GM23248 (cell line): ENCODE results near the gene CEMIP. TPM values are rescaled to one million over a fixed set of nuclear protein-coding genes. Genes with fewer than 3 reads are reported as not detected.
A peak's percentile ranks its signal among the peaks of the same experiment; 100 is the strongest.

Experiments used
- DNase-seq: peaks from one replicate; pipeline ENCODE4 v3.0.0-alpha.2; 2015
- H2AFZ ChIP-seq: fragments of 200-600 bp; sonication (generic); 2 replicates; pipeline ENCODE4 v1.6.1; 2016; ENCODE audit warnings: antibody characterized with exemption
- H3F3A ChIP-seq: fragments of 200-600 bp; sonication (generic); 2 replicates; pipeline ENCODE4 v1.6.1; 2016; ENCODE audit warnings: mild to moderate bottlenecking, antibody characterized with exemption, mixed run types; ENCODE audit not compliant: insufficient read depth
- H3K27ac ChIP-seq: fragments of 200-600 bp; sonication (generic); 2 replicates; pipeline ENCODE4 v1.5.1; 2016; ENCODE audit warnings: mild to moderate bottlenecking
- H3K27me3 ChIP-seq: fragments of 200-600 bp; sonication (generic); replicated peaks from 2 replicates; pipeline ENCODE4 v1.6.1; 2016; ENCODE audit warnings: mild to moderate bottlenecking; ENCODE audit not compliant: insufficient read depth
- H3K36me3 ChIP-seq: fragments of 200-600 bp; sonication (generic); 2 replicates; pipeline ENCODE4 v1.6.1; 2016; ENCODE audit warnings: low read depth, mild to moderate bottlenecking
- H3K4me1 ChIP-seq: fragments of 200-600 bp; sonication (generic); 2 replicates; pipeline ENCODE4 v1.6.1; 2016; ENCODE audit warnings: mild to moderate bottlenecking; ENCODE audit not compliant: insufficient read depth
- H3K4me2 ChIP-seq: fragments of 200-600 bp; sonication (generic); one replicate; pipeline ENCODE4 v1.6.1; 2016; ENCODE audit warnings: mild to moderate bottlenecking; ENCODE audit not compliant: unreplicated experiment
- H3K4me3 ChIP-seq: fragments of 200-600 bp; sonication (generic); 2 replicates; pipeline ENCODE4 v1.5.1; 2016; ENCODE audit warnings: mild to moderate bottlenecking
- H3K79me2 ChIP-seq: fragments of 200-600 bp; sonication (generic); 2 replicates; pipeline ENCODE4 v1.6.1; 2016; ENCODE audit warnings: mild to moderate bottlenecking; ENCODE audit not compliant: insufficient read depth
- H3K9ac ChIP-seq: fragments of 200-600 bp; sonication (generic); 2 replicates; pipeline ENCODE4 v1.6.1; 2016; ENCODE audit warnings: mild to moderate bottlenecking
- H3K9me2 ChIP-seq: fragments of 200-600 bp; sonication (generic); 2 replicates; pipeline ENCODE4 v1.6.1; 2016; ENCODE audit warnings: mixed run types, mild to moderate bottlenecking, moderate library complexity; ENCODE audit not compliant: insufficient read depth
- H3K9me3 ChIP-seq: fragments of 200-600 bp; sonication (generic); one replicate; pipeline ENCODE4 v1.6.1; 2017; ENCODE audit warnings: low read depth
- H4K20me1 ChIP-seq: fragments of 200-600 bp; sonication (generic); 2 replicates; pipeline ENCODE4 v1.6.0; 2016; ENCODE audit not compliant: insufficient read depth
- EZH2 ChIP-seq: fragments of 200-600 bp; sonication (generic); IDR thresholded peaks from 2 replicates; pipeline ENCODE4 v1.6.1; 2018; ENCODE audit warnings: antibody characterized with exemption, mild to moderate bottlenecking; ENCODE audit not compliant: insufficient read depth, poor library complexity, severe bottlenecking
- EZH2phosphoT487 ChIP-seq: fragments of 200-600 bp; sonication (generic); IDR thresholded peaks from 2 replicates; pipeline ENCODE4 v1.6.1; 2018; ENCODE audit warnings: antibody characterized with exemption, moderate library complexity, mild to moderate bottlenecking, low read depth; ENCODE audit not compliant: insufficient read depth
- WGBS, 2 experiments: methylation state at CpG; one replicate each; pipeline ENCODE4 v1.1.6; 2015 to 2017; ENCODE audit warnings: low lambda C conversion rate in 2 of 2, low coverage in 1 of 2; ENCODE audit errors: missing lambda C conversion rate in 2 of 2; 5-methylcytosine and 5-hydroxymethylcytosine counted together
- in situ Hi-C: fragments of 300-500 bp; cut with MboI; formaldehyde crosslinking; loops from 2 replicates; pipeline ENCODE4 v1.15.0; 2020
- polyA plus RNA-seq: library from polyadenylated mRNA; unstranded; fragments of >200 nt; fragmentation: Nextera tagmentation; extraction: Ambion mirVana; gene quantifications from 2 replicates; pipeline ENCODE4 v1.2.1, GENCODE V29; 2016
- total RNA-seq: library from RNA; depleted of rRNA; stranded (reverse); fragments of >200 nt; shearing (Covaris generic); gene quantifications from 2 replicates; pipeline ENCODE4 v1.2.3, GENCODE V29; 2014

CEMIP gene
- total and polyA plus RNA-seq, 2 experiments from 2014 or later = 134 to 213 TPM

DNA sequence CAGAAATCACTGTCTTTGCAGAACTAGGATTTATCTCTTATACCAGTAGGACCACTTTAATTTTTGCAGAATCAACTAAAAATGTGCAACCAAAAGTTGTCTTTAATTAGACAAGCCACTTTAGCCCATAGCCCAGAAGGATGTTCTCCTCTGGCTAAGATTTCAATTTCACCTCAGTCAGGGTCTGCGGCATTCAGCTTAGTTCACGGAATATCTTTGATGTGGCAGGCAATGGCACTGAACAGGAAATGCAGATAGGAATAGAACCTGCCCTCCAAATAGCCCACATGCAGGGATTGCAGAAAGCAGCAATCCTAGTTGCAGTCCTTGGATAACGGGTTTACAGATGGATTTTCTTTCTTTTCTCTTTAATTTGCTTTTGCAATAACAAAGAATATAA, 109.7 kb downstream of the CEMIP start:
- WGBS, 2 experiments = 95% methylated on average over 3 of the region's 3 CpGs
- no peak overlapping the region for H3K4me2 ChIP-seq
- H3K79me2 ChIP-seq = no peaks in the 10 kb centered on the region
- H3F3A ChIP-seq = peaks cover 94% of the 10 kb centered on the region
- DNase-seq = no peak
- no peak overlapping the region for H3K27ac ChIP-seq
- H3K36me3 ChIP-seq = peaks cover 71% of the 10 kb centered on the region
- no peak overlapping the region for H2AFZ ChIP-seq
- no peaks in the 10 kb centered on the region for H3K9me2 ChIP-seq
- H3K9ac ChIP-seq = no peak overlapping the region
- TF ChIP-seq EZH2phosphoT487 = no peak
- no peak for TF ChIP-seq EZH2
- no peaks in the 10 kb centered on the region for H3K9me3 ChIP-seq
- H4K20me1 ChIP-seq = no peaks in the 10 kb centered on the region
- in situ Hi-C loops = no loop called here
- H3K4me1 ChIP-seq = peaks cover 18% of the 10 kb centered on the region
- no peak overlapping the region for H3K4me3 ChIP-seq
- no peaks in the 10 kb centered on the region for H3K27me3 ChIP-seq

DNA sequence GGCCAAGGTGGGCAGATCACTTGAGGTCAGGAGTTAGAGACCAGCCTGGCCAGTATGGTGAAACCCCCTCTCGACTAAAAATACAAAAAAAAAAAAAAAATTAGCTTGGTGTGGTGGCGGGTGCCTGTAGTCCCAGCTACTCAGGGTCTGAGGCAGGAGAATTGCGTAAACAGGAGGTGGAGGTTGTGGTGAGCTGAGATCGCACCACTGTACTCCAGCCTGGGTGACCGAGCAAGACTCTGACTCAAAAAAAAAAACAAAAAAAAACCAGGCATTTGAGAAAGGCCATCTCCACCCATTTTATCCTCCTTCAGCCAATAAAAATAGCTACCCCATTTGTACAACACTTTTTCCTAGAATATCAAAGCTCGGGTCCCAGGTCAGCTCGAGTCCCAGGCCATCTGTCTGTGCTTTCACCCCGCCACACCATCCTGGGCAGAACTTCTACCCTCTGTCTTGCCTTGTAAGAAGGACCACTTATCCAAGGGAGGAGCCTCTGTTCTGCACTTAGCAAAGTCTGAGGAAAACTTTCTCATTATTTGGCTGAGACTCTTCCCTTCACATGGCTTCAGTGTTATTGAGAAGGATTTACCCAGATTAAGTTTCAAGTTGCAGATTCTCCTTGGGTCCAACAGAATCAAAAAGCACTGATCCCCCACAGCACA, 111.3 kb downstream of the CEMIP start:
- H3K36me3 ChIP-seq = peaks cover 66% of the 10 kb centered on the region
- peaks cover 92% of the 10 kb centered on the region for H3F3A ChIP-seq
- H3K27ac ChIP-seq = peak overlapping the region; percentile 43
- TF ChIP-seq EZH2 (no peak), EZH2phosphoT487 (no peak)
- no peaks in the 10 kb centered on the region for H4K20me1 ChIP-seq
- WGBS, 2 experiments = 34 to 41% methylated on average over 8 of the region's 8 CpGs
- H3K4me1 ChIP-seq = peaks cover 21% of the 10 kb centered on the region
- no peak overlapping the region for H3K4me3 ChIP-seq
- no peak overlapping the region for H3K9ac ChIP-seq
- H3K9me2 ChIP-seq = no peaks in the 10 kb centered on the region
- H2AFZ ChIP-seq = no peak overlapping the region
- no peak overlapping the region for H3K4me2 ChIP-seq
- H3K9me3 ChIP-seq = no peaks in the 10 kb centered on the region
- peak; percentile 51 for DNase-seq
- H3K27me3 ChIP-seq = no peaks in the 10 kb centered on the region
- no peaks in the 10 kb centered on the region for H3K79me2 ChIP-seq
- in situ Hi-C loops = no loop called here

DNA sequence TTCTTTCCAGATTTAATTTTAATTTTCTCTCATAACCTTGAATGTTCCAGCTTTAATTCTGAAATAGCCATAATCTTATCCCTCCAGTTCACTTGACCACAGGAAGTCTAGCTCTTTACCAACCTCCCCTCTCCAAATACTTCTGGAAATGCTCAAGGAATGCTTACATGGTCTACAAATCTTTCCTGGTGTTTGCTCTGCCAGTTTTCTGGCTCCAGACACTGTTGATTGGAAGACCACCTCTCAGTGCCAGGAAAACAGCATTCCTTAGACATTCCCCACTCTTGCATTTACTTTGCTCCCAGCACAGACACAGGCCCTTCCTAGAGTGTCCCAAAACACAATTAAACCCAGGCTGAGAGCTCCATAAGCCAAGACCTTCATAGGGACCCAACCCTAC, 111.8 kb downstream of the CEMIP start:
- TF ChIP-seq EZH2phosphoT487 (no peak), EZH2 (no peak)
- Histone ChIP-seq H3F3A (peaks cover 92% of the 10 kb centered on the region), H3K27me3 (no peaks in the 10 kb centered on the region), H2AFZ (no peak overlapping the region), H3K9me3 (no peaks in the 10 kb centered on the region), H3K79me2 (no peaks in the 10 kb centered on the region), H3K4me1 (peaks cover 21% of the 10 kb centered on the region), H3K9ac (no peak overlapping the region), H4K20me1 (no peaks in the 10 kb centered on the region), H3K27ac (peak overlapping the region; percentile 43; the same call in 1 of the 2 replicates), H3K9me2 (no peaks in the 10 kb centered on the region), H3K36me3 (peaks cover 66% of the 10 kb centered on the region), H3K4me2 (peak overlapping the region; percentile 7), H3K4me3 (no peak overlapping the region)
- in situ Hi-C loops = no loop called here
- DNase-seq = no peak

DNA sequence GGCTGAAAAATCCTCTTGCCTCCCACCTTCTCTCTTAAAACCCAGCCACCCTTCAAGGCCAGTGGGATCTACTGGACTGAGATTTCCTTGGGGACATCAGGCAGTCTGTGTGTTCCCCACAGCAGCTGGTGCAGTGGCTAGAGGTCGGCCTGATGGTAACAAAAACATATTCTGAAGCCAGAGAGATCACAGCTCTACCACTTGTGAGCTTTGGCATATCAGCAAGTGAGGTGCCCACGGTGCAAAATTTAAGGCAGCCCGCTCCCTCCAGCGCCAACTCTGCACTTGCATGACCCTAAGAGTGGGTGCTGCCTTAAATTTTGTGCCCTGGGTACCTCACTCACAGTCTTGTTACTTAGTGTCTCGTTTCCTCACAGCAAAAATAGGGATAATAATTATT, 113.2 kb downstream of the CEMIP start:
- Histone ChIP-seq H3K79me2 (no peaks in the 10 kb centered on the region), H2AFZ (no peak overlapping the region), H3K9me2 (no peaks in the 10 kb centered on the region), H3K36me3 (peaks cover 66% of the 10 kb centered on the region), H3K4me1 (peaks cover 21% of the 10 kb centered on the region), H4K20me1 (no peaks in the 10 kb centered on the region), H3K9ac (no peak overlapping the region), H3F3A (peaks cover 93% of the 10 kb centered on the region), H3K4me3 (no peak overlapping the region), H3K27me3 (no peaks in the 10 kb centered on the region), H3K9me3 (no peaks in the 10 kb centered on the region), H3K27ac (no peak overlapping the region), H3K4me2 (no peak overlapping the region)
- in situ Hi-C loops = no loop called here
- no peak for DNase-seq
- TF ChIP-seq EZH2phosphoT487 (no peak), EZH2 (no peak)
- 75 to 79% methylated on average over 5 of the region's 5 CpGs for WGBS, 2 experiments
